Stimulated activated memory B cell treated with anti-CD40 and anti-IgM and Interleukin-4, amounts not matched to agents 10 μg/mL and 1 μg/mL and 100 μg/mL, for 72 hours (primary cell): ENCODE data around the gene ITGA7.

Experiments
- ATAC-seq: fragments of 150-1000 bp; cut with Tn5 transposase; 2 replicates; pipeline ENCODE4 v1.10.0; 2021
- H3K27ac Mint-ChIP-seq: one replicate; pipeline ENCODE4 v1.8.0; 2022; ENCODE audit warnings: mild to moderate bottlenecking, mixed read lengths
- H3K27me3 Mint-ChIP-seq: one replicate; pipeline ENCODE4 v1.8.0; 2022; ENCODE audit warnings: mixed read lengths
- H3K36me3 Mint-ChIP-seq: one replicate; pipeline ENCODE4 v1.8.0; 2022; ENCODE audit warnings: mixed read lengths
- H3K4me1 Mint-ChIP-seq: one replicate; pipeline ENCODE4 v1.8.0; 2022; ENCODE audit warnings: mixed read lengths
- H3K4me3 Mint-ChIP-seq: one replicate; pipeline ENCODE4 v1.8.0; 2022; ENCODE audit warnings: mild to moderate bottlenecking, moderate library complexity, mixed read lengths
- H3K9me3 Mint-ChIP-seq: one replicate; pipeline ENCODE4 v1.8.0; 2022; ENCODE audit warnings: mixed read lengths

ITGA7 gene

DNA sequence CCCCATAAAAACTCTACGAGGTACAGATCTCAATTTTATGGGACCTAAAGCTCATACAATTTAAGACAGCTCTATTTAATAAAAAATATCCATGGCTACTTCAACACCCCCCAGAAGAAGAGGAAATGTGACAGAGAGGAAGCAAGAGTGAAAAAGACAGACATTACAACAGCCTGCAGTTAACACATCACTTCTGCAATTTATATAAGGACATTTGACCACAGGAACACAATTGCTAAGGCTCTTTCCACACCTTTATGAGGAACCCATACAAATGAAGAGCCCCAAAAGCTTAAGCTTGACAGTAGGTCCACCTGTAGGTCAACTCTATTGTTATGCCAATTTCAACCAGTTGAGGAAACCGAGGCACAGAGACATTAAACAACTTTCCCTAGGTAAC, 65.4 kb downstream of the ITGA7 start:
- H3K9me3 Mint-ChIP-seq: no peaks in the 10 kb centered on the region
- H3K27ac Mint-ChIP-seq: peak overlapping the region; percentile 68
- peaks cover 41% of the 10 kb centered on the region for H3K4me1 Mint-ChIP-seq
- H3K4me3 Mint-ChIP-seq: no peak overlapping the region
- ATAC-seq: peak; percentile 61
- H3K36me3 Mint-ChIP-seq: no peaks in the 10 kb centered on the region
- peaks cover 6% of the 10 kb centered on the region for H3K27me3 Mint-ChIP-seq

DNA sequence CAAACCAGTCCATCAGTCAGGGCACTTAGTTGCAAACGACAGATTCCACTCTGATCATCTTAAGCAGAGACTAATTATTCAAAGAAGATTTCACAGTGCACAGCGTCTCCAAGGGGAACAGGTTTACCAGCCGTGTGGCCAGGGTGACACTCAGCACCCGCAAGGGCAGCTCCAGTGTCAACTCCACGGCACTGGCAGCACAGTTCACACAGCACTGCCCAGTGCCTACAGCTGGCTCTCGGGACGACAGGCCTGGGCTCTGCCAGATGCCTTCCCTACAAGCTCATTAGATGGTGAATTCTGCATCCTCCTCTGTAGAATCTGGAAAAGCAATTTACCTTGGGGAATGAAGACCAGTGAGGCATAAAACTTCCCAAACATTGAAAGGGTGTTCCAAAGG, 66.1 kb downstream of the ITGA7 start:
- no peak overlapping the region for H3K4me3 Mint-ChIP-seq
- no peaks in the 10 kb centered on the region for H3K9me3 Mint-ChIP-seq
- H3K36me3 Mint-ChIP-seq: no peaks in the 10 kb centered on the region
- ATAC-seq: no peak
- peak overlapping the region; percentile 68 for H3K27ac Mint-ChIP-seq
- peaks cover 10% of the 10 kb centered on the region for H3K27me3 Mint-ChIP-seq
- peaks cover 35% of the 10 kb centered on the region for H3K4me1 Mint-ChIP-seq

DNA sequence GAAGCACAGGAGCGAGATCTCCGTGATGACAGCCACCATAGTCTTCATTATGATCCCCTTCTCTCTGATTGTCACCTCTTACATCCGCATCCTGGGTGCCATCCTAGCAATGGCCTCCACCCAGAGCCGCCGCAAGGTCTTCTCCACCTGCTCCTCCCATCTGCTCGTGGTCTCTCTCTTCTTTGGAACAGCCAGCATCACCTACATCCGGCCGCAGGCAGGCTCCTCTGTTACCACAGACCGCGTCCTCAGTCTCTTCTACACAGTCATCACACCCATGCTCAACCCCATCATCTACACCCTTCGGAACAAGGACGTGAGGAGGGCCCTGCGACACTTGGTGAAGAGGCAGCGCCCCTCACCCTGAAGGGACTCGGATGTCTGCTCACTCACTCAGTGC, 70.2 kb downstream of the ITGA7 start:
- Mint-ChIP-seq H3K4me3 (no peak overlapping the region), H3K4me1 (peaks cover 13% of the 10 kb centered on the region), H3K9me3 (no peaks in the 10 kb centered on the region), H3K27ac (no peak overlapping the region), H3K27me3 (peaks cover 21% of the 10 kb centered on the region), H3K36me3 (no peaks in the 10 kb centered on the region)
- no peak for ATAC-seq

DNA sequence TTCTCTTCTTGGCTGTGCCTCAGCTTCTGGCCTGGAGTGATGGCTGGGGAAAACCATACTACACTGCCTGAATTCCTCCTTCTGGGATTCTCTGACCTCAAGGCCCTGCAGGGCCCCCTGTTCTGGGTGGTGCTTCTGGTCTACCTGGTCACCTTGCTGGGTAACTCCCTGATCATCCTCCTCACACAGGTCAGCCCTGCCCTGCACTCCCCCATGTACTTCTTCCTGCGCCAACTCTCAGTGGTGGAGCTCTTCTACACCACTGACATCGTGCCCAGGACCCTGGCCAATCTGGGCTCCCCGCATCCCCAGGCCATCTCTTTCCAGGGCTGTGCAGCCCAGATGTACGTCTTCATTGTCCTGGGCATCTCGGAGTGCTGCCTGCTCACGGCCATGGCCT, 70.9 kb downstream of the ITGA7 start, which contains the start of gene OR10P1:
Gene OR10P1, plus strand, starts transcription at position 40 of the 400 bp plus-strand sequence. Its CDS starts 0 bp downstream, at position 40.
- no peaks in the 10 kb centered on the region for H3K36me3 Mint-ChIP-seq
- no peaks in the 10 kb centered on the region for H3K9me3 Mint-ChIP-seq
- no peak within 1 kb of the TSS for H3K27ac Mint-ChIP-seq
- peaks cover 7% of the 10 kb centered on the region for H3K4me1 Mint-ChIP-seq
- H3K4me3 Mint-ChIP-seq: no peak within 1 kb of the TSS
- no peak for ATAC-seq
- peaks cover 21% of the 10 kb centered on the region for H3K27me3 Mint-ChIP-seq

DNA sequence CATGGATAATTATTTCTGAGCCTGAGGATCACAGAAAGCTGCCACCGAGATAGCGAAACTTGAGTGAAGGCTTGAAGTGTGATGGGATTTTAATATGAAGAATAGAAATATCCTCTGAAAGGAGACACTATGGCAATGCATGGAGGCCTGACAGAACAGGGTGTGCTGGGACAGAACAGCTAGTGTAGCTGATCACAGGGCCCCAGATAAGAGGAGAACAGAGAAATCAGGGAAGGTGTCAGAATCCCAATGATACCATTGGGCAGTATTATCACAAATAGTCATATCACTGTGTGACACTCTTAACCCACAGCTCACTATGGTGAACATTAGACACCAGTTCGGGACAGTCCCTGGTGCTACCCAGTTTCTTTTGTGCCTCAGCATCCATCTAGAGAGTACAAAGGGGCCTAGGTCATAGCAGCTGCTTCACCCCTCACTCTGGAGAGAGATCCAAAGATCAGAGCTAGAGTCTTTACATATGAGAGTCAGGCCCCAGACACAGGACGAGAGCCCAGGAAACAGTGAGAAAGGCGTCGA, 71.5 kb downstream of the ITGA7 start:
- Mint-ChIP-seq H3K27ac (no peak overlapping the region), H3K4me3 (no peak overlapping the region), H3K36me3 (no peaks in the 10 kb centered on the region)

More for the DNA sequence above, 71.5 kb downstream of the ITGA7 start:
- Mint-ChIP-seq H3K9me3 (no peaks in the 10 kb centered on the region), H3K4me1 (peaks cover under 1% of the 10 kb centered on the region), H3K27me3 (peaks cover 21% of the 10 kb centered on the region)
- ATAC-seq: no peak
